HFFc6 (cell line): ENCODE results near the gene VGLL4. TPM values are rescaled to one million over a fixed set of nuclear protein-coding genes. Genes with fewer than 3 reads are reported as not detected.

Experiments
- DNase-seq: peaks from one replicate; pipeline ENCODE4 v3.0.0-alpha.2; 2018
- H3K27ac Mint-ChIP-seq: 2 replicates; pipeline ENCODE4 v1.8.0; 2020; ENCODE audit warnings: mild to moderate bottlenecking, mixed read lengths
- H3K27me3 Mint-ChIP-seq: 2 replicates; pipeline ENCODE4 v1.8.0; 2021; ENCODE audit warnings: mild to moderate bottlenecking, moderate library complexity, mixed read lengths; ENCODE audit not compliant: insufficient read depth
- H3K36me3 Mint-ChIP-seq: 2 replicates; pipeline ENCODE4 v1.8.0; 2021; ENCODE audit warnings: low read depth, mixed read lengths
- H3K4me1 Mint-ChIP-seq: 2 replicates; pipeline ENCODE4 v1.8.0; 2020; ENCODE audit warnings: low read depth, mixed read lengths
- H3K4me3 Mint-ChIP-seq: 2 replicates; pipeline ENCODE4 v1.8.0; 2020; ENCODE audit warnings: mild to moderate bottlenecking, moderate library complexity, mixed read lengths
- H3K9me3 Mint-ChIP-seq: 2 replicates; pipeline ENCODE4 v1.8.0; 2020; ENCODE audit warnings: mild to moderate bottlenecking, mixed read lengths
- total RNA-seq, 6 experiments: library from RNA; stranded (reverse); fragmentation: NEBNext Ultra II Directional; extraction: Animal tissue kit (Norgen Biotek cat#: 25700); gene quantifications; 2 replicates in 1 of 6; 3 replicates in 5 of 6; pipeline ENCODE4 v1.2.3, GENCODE V29; 2021
- TF ChIP-seq, protein P1 (sequence below): fragments of 200-600 bp; sonication (generic); IDR thresholded peaks from 2 replicates; pipeline ENCODE4 v1.5.0; 2021; ENCODE audit warnings: antibody characterized with exemption, mild to moderate bottlenecking

VGLL4 gene
- total RNA-seq, 6 experiments from 2014 or later = 31.6 to 42.2 (median 33.8) TPM

DNA sequence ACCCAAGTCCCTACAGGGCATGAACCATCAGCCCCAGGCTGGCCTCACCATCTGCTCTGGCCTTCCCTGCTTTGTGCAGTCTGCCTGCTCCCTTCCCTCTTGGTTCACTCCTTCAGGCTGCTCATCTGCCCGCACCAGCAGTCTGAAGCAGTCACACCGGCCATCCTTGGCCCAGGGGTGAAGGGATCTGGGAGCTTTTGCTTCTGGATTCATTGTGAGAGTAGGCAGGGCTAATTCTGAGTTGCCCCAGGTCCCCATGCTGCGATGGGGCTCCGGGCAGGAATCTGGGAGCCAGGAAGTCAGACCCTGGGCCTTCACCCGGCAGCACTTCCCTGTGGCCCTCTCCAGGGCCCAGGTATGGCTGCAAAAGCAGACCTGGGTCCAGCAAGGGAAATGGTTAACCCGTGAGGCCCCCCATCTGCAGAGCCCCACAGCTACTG, 99.7 kb downstream of the VGLL4 start:
- Mint-ChIP-seq H3K4me1 (peaks cover 13% of the 10 kb centered on the region), H3K36me3 (peaks cover 19% of the 10 kb centered on the region), H3K27ac (no peak overlapping the region), H3K4me3 (no peak overlapping the region), H3K9me3 (no peaks in the 10 kb centered on the region; the same call in 1 of the 2 replicates), H3K27me3 (peaks cover 3% of the 10 kb centered on the region; the same call in 1 of the 2 replicates)
- TF ChIP-seq, protein P1, sequence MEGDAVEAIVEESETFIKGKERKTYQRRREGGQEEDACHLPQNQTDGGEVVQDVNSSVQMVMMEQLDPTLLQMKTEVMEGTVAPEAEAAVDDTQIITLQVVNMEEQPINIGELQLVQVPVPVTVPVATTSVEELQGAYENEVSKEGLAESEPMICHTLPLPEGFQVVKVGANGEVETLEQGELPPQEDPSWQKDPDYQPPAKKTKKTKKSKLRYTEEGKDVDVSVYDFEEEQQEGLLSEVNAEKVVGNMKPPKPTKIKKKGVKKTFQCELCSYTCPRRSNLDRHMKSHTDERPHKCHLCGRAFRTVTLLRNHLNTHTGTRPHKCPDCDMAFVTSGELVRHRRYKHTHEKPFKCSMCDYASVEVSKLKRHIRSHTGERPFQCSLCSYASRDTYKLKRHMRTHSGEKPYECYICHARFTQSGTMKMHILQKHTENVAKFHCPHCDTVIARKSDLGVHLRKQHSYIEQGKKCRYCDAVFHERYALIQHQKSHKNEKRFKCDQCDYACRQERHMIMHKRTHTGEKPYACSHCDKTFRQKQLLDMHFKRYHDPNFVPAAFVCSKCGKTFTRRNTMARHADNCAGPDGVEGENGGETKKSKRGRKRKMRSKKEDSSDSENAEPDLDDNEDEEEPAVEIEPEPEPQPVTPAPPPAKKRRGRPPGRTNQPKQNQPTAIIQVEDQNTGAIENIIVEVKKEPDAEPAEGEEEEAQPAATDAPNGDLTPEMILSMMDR = no peak
- DNase-seq = no peak

DNA sequence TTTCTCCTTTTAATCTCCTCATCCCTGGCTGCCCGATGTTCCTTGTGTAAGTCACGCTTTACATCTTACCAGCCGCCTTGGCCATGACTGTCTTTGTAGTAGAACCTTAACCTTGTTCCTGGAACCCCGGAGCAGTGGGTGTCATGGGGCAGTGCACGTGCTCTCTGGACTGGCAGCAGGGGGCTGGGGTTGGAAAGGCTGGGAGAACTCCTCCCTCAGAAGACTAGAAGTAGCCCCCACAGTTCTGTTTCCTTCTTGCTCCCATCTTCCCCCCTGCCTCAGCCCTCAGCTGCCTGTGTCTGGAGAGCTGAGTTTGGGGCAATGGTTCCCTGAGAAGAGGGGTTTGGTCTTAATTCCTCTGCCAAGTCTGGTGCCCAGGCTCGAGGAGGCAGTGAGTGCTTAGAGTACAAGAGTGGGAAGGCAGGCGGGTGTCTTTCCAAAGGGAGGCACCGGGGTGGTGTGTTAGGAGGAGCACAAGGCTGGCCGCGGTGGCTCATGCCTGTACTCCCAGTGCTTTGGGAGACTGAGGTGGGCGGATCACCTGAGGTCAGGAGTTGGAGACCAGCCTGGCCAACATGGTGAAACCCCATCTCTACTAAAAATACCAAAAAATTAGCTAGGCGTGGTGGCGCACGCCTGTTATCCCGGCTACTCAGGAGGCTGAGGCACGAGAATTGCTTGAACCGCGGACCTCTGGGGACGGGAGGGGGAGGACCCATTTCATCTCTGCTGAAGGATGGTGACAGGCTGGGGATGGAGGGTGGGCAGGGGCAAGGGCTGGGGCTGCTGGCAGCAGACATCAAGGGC, 100.4 kb downstream of the VGLL4 start:
- Mint-ChIP-seq H3K36me3 (peaks cover 16% of the 10 kb centered on the region), H3K4me3 (no peak overlapping the region), H3K27me3 (peaks cover 3% of the 10 kb centered on the region; the same call in 1 of the 2 replicates), H3K9me3 (no peaks in the 10 kb centered on the region; the same call in 1 of the 2 replicates), H3K4me1 (peaks cover 8% of the 10 kb centered on the region), H3K27ac (no peak overlapping the region)
- TF ChIP-seq, protein P1 = no peak
- no peak for DNase-seq

DNA sequence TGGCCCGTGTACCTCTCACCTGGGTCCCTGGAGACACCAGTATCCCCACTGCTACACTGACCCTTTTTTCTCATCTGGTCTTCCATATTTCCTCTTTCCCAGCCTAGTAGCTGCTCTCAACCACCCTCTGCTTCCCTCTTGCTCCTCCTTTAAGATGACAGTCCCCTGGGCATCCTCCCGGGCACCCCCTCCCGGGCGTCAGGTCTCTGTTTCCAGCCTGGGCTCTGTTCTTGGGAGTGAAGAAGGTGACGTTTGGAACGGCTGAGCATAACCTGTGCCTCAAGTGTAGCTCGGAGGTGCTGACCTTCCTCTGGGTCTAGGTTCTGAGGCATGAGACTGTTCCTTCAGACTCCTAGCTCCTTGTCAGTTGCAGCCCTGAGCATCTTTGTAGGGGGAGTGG, 101.2 kb downstream of the VGLL4 start:
- H3K9me3 Mint-ChIP-seq = no peaks in the 10 kb centered on the region; the same call in 1 of the 2 replicates
- TF ChIP-seq, protein P1 = no peak
- no peak overlapping the region for H3K27ac Mint-ChIP-seq
- H3K27me3 Mint-ChIP-seq = peaks cover 3% of the 10 kb centered on the region; the same call in 1 of the 2 replicates
- DNase-seq = no peak
- peaks cover 10% of the 10 kb centered on the region for H3K36me3 Mint-ChIP-seq
- 0 out of 2 replicates have a peak, but pooled peaks cover 5% of the 10 kb centered on the region for H3K4me1 Mint-ChIP-seq
- no peak overlapping the region for H3K4me3 Mint-ChIP-seq

DNA sequence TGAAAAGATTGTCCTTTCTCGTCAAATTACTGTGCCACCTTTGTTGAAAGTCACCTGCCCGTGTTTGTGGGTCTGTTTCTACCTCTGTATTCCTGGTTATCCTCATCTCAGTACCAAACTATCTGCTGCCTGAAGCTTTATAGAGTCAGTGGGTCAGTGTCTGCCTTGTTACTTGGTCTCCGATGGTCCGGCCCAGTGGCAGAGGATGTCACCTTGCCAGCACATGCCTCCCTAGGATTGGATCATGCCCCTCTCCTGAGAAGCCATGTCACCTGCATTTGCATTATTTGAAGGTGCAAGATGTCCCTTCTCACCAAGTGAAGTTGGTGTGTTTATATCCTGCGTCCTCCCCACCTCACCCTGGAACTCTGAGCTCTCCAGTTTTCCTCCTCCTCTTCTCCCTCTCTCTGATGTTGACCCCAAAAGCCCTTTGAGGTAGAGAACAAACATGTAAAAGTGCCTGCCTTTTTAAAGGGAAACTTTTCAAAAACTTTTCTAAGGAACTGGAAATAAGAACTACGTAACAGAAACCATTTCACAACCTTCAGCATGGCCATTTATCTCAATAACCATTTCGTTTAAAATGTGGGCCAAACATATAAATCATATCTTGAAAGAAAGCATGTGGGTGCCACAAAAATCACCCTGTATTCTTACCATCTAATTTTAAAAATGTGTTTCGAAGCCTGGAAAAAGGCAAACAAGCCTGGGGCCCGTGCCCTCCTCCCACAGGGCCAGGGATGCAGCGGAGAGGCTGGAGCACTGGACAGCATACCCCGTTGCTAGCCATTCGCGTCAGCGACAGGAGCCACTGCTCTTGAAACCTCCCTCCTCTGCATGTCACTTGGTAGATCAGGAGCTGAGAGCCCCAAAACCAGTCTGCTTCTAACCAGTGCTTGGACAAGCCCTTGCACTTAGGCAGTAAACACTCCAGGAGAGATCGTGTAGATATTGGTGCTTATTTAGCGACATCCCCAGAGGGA, 102.1 kb downstream of the VGLL4 start:
- DNase-seq = no peak
- H3K36me3 Mint-ChIP-seq = 0 out of 2 replicates have a peak, but pooled peaks cover under 1% of the 10 kb centered on the region
- TF ChIP-seq, protein P1 = no peak
- H3K27me3 Mint-ChIP-seq = peaks cover 3% of the 10 kb centered on the region; the same call in 1 of the 2 replicates
- H3K4me3 Mint-ChIP-seq = no peak overlapping the region
- no peaks in the 10 kb centered on the region for H3K9me3 Mint-ChIP-seq
- 0 out of 2 replicates have a peak, but pooled peaks cover 5% of the 10 kb centered on the region for H3K4me1 Mint-ChIP-seq
- H3K27ac Mint-ChIP-seq = no peak overlapping the region

DNA sequence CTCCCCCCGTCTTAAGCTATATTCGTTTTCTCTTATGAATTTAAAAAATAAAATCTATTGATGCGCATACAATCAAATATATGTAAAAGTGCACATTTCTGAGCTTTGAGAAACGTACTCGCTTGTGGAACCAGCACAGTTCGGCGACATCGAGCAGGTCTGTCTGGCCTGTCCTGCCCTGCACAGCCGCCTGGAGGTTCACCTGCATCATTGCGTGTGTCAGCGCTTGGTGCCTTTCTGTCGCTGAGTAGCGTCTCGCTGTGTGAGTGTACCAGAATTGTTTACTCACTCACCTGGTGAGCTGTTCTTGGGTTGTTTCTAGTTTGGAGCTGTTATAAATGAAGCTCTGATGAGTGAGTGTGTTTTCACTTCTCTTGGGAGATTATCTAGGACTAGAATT, 104.0 kb downstream of the VGLL4 start:
- H3K36me3 Mint-ChIP-seq = no peaks in the 10 kb centered on the region

More for the DNA sequence above, 104.0 kb downstream of the VGLL4 start:
- TF ChIP-seq, protein P1 = no peak
- Mint-ChIP-seq H3K27ac (no peak overlapping the region), H3K4me1 (0 out of 2 replicates have a peak, but pooled peaks cover 5% of the 10 kb centered on the region), H3K4me3 (no peak overlapping the region), H3K27me3 (peaks cover 3% of the 10 kb centered on the region; the same call in 1 of the 2 replicates), H3K9me3 (no peaks in the 10 kb centered on the region)
- no peak for DNase-seq
